Neural cell (in vitro differentiated cells): ENCODE results near the gene TBC1D24. TPM values are rescaled to one million over a fixed set of nuclear protein-coding genes. Genes with fewer than 3 reads are reported as not detected.
"Not testable (repeated sequence)": the region's sequence is repeated elsewhere in the genome, so short reads cannot be mapped to it uniquely, and the experiment has no call there.

Experiments
- H2AFZ ChIP-seq: fragments of 200-600, 300-800 bp; sonication (generic), shearing (Covaris generic); 2 replicates; pipeline ENCODE4 v1.6.0; 2014; ENCODE audit warnings: low read depth, mild to moderate bottlenecking, antibody characterized with exemption, low read length, moderate library complexity
- H3F3A ChIP-seq: fragments of 200-600 bp; shearing (Covaris generic); 2 replicates; pipeline ENCODE4 v1.6.1; 2016; ENCODE audit warnings: mild to moderate bottlenecking, moderate library complexity, mixed read lengths, antibody characterized with exemption, low read length; ENCODE audit not compliant: insufficient read depth, poor library complexity, severe bottlenecking
- H3K27ac ChIP-seq: fragments of 200-600, 300-800 bp; sonication (generic), shearing (Covaris generic); 2 replicates; pipeline ENCODE4 v1.5.1; 2014; ENCODE audit warnings: mild to moderate bottlenecking, low read length, moderate library complexity
- H3K27me3 ChIP-seq: fragments of 300-800, 200-600 bp; sonication (generic), shearing (Covaris generic); 2 replicates; pipeline ENCODE4 v1.6.0; 2014; ENCODE audit warnings: mild to moderate bottlenecking, low read depth, low read length, moderate library complexity; ENCODE audit not compliant: insufficient read depth
- H3K36me3 ChIP-seq: fragments of 300-800, 200-600 bp; sonication (generic), shearing (Covaris generic); 2 replicates; pipeline ENCODE4 v1.5.1; 2014; ENCODE audit warnings: mild to moderate bottlenecking, antibody characterized with exemption, low read length, moderate library complexity; ENCODE audit not compliant: insufficient read depth
- H3K4me2 ChIP-seq: fragments of 300-800, 200-600 bp; sonication (generic), shearing (Covaris generic); 2 replicates; pipeline ENCODE4 v1.6.0; 2014; ENCODE audit warnings: mild to moderate bottlenecking, low read length
- H3K4me3 ChIP-seq: fragments of 300-800, 200-600 bp; sonication (generic), shearing (Covaris generic); 2 replicates; pipeline ENCODE4 v1.5.1; 2014; ENCODE audit warnings: mild to moderate bottlenecking, low read length, moderate library complexity
- H3K79me2 ChIP-seq: fragments of 200-600 bp; shearing (Covaris generic); replicated peaks from 2 replicates; pipeline ENCODE4 v1.6.0; 2014; ENCODE audit warnings: mild to moderate bottlenecking, low read length, moderate library complexity; ENCODE audit not compliant: insufficient read depth
- H3K9ac ChIP-seq: fragments of 300-800, 200-600 bp; sonication (generic), shearing (Covaris generic); 2 replicates; pipeline ENCODE4 v1.6.1; 2016; ENCODE audit warnings: mild to moderate bottlenecking, low read length, mixed read lengths
- H3K9me2 ChIP-seq: fragments of 200-600 bp; shearing (Covaris generic); 2 replicates; pipeline ENCODE4 v1.6.1; 2016; ENCODE audit warnings: mild to moderate bottlenecking, low read length, mixed read lengths; ENCODE audit not compliant: insufficient read depth
- H3K9me3 ChIP-seq: fragments of 200-600, 300-800 bp; sonication (generic), shearing (Covaris generic); 2 replicates; pipeline ENCODE4 v1.6.1; 2016; ENCODE audit warnings: mild to moderate bottlenecking, mixed run types, low read length, moderate library complexity, mixed read lengths
- H4K20me1 ChIP-seq: fragments of 200-600 bp; shearing (Covaris generic); 2 replicates; pipeline ENCODE4 v1.6.1; 2016; ENCODE audit warnings: mild to moderate bottlenecking, mixed run types; ENCODE audit not compliant: insufficient read depth
- EP300 ChIP-seq: fragments of 450-650 bp; conservative IDR thresholded peaks from 2 replicates; pipeline ENCODE4 v1.6.1; 2014; ENCODE audit warnings: antibody characterized with exemption, mild to moderate bottlenecking, moderate library complexity; ENCODE audit not compliant: poor library complexity, severe bottlenecking
- EZH2 ChIP-seq: fragments of 200-600, 300-800 bp; shearing (Covaris generic), sonication (generic); IDR thresholded peaks from 2 replicates; pipeline ENCODE4 v1.6.1; 2014; ENCODE audit warnings: antibody characterized with exemption, low read length, borderline replicate concordance, mild to moderate bottlenecking; ENCODE audit not compliant: insufficient read depth, poor library complexity, severe bottlenecking
- MXI1 ChIP-seq: fragments of 450-650 bp; conservative IDR thresholded peaks from 2 replicates; pipeline ENCODE4 v1.6.1; 2014; ENCODE audit warnings: antibody characterized with exemption, mild to moderate bottlenecking; ENCODE audit not compliant: poor library complexity, severe bottlenecking
- POLR2AphosphoS5 ChIP-seq: IDR thresholded peaks from 2 replicates; pipeline ENCODE4 v1.6.1; 2012
- RAD21 ChIP-seq: fragments of 450-650 bp; conservative IDR thresholded peaks from 2 replicates; pipeline ENCODE4 v1.6.1; 2014; ENCODE audit warnings: antibody characterized with exemption, mild to moderate bottlenecking, moderate library complexity
- SMC3 ChIP-seq: fragments of 450-650 bp; conservative IDR thresholded peaks from 2 replicates; pipeline ENCODE4 v1.6.1; 2014; ENCODE audit warnings: antibody characterized with exemption, mild to moderate bottlenecking, moderate library complexity; ENCODE audit not compliant: poor library complexity
- TAF1 ChIP-seq: IDR thresholded peaks from 2 replicates; pipeline ENCODE4 v1.6.1; 2012; ENCODE audit warnings: low read depth
- polyA plus RNA-seq: library from polyadenylated mRNA; depleted of rRNA; stranded (reverse); fragments of >200 nt; gene quantifications from 2 replicates; pipeline ENCODE4 v1.2.3, GENCODE V29; 2014
- TF ChIP-seq, protein P1 (sequence below): IDR thresholded peaks from 2 replicates; pipeline ENCODE4 v1.6.1; 2012; ENCODE audit warnings: borderline replicate concordance
- TF ChIP-seq, protein P2 (sequence below): fragments of 450-650 bp; IDR thresholded peaks from 2 replicates; pipeline ENCODE4 v1.5.1; 2014; ENCODE audit warnings: antibody characterized with exemption, mild to moderate bottlenecking, moderate library complexity; ENCODE audit not compliant: poor library complexity, severe bottlenecking

Gene TBC1D24
- polyA plus RNA-seq, 1 donor from 2014 or later: 27.1 TPM

DNA sequence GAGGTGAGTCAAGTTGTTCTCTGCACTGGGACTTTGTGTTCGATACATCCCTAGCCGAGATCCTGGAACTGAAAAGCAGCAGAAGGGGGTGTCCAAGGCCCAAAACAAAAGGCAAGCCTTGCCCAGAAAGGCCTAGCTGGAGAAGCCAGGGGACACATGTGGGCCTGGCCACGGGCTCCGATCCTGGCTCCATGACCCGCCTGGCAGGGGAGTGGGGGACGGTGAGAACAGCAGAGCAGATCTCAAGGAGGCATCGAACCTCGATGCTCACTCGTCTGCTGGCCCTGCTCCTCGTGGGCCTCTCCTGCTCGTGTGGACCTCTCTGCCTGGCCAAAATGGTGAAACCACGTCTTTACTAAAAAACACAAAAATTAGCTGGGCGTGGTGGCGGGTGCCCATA lies 36.8 kb upstream of the TBC1D24 start:
- H2AFZ ChIP-seq: no peak overlapping the region
- no peaks in the 10 kb centered on the region for H3K36me3 ChIP-seq
- no peaks in the 10 kb centered on the region for H3K27me3 ChIP-seq
- no peaks in the 10 kb centered on the region for H3K9me3 ChIP-seq
- H3K9me2 ChIP-seq: no peaks in the 10 kb centered on the region
- no peak overlapping the region for H3K4me2 ChIP-seq
- no peaks in the 10 kb centered on the region for H4K20me1 ChIP-seq
- no peaks in the 10 kb centered on the region for H3K79me2 ChIP-seq
- H3K9ac ChIP-seq: no peak overlapping the region
- no peaks in the 10 kb centered on the region for H3F3A ChIP-seq
- no peak overlapping the region for H3K4me3 ChIP-seq
- no peak for TF ChIP-seq SMC3
- no peak for TF ChIP-seq MXI1
- TF ChIP-seq, protein P1, sequence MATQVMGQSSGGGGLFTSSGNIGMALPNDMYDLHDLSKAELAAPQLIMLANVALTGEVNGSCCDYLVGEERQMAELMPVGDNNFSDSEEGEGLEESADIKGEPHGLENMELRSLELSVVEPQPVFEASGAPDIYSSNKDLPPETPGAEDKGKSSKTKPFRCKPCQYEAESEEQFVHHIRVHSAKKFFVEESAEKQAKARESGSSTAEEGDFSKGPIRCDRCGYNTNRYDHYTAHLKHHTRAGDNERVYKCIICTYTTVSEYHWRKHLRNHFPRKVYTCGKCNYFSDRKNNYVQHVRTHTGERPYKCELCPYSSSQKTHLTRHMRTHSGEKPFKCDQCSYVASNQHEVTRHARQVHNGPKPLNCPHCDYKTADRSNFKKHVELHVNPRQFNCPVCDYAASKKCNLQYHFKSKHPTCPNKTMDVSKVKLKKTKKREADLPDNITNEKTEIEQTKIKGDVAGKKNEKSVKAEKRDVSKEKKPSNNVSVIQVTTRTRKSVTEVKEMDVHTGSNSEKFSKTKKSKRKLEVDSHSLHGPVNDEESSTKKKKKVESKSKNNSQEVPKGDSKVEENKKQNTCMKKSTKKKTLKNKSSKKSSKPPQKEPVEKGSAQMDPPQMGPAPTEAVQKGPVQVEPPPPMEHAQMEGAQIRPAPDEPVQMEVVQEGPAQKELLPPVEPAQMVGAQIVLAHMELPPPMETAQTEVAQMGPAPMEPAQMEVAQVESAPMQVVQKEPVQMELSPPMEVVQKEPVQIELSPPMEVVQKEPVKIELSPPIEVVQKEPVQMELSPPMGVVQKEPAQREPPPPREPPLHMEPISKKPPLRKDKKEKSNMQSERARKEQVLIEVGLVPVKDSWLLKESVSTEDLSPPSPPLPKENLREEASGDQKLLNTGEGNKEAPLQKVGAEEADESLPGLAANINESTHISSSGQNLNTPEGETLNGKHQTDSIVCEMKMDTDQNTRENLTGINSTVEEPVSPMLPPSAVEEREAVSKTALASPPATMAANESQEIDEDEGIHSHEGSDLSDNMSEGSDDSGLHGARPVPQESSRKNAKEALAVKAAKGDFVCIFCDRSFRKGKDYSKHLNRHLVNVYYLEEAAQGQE: no peak
- no peak for TF ChIP-seq EP300
- no peak for TF ChIP-seq TAF1
- no peak for TF ChIP-seq RAD21
- no peak overlapping the region for H3K27ac ChIP-seq

DNA sequence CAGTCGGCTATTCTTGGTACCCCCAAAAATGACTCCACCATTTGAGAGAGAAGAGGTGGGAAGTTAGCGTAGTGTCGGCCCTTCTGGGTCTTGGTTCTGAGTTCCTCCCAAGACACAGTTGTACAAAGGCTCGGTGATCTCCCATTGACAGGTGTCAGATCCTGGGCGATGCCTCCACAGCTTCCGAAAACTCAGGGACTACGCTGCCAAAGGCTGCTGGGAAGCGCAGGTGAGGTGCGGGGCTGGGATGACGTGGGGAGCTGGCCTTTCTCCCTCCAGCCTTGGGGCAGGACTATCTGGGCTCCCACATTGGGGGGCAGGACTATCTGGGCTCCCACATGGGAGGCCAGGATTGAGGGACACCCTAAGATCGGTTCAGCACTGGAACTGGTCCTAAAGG lies 35.3 kb upstream of the TBC1D24 start:
- H3K27me3 ChIP-seq: no peaks in the 10 kb centered on the region
- H3K4me2 ChIP-seq: no peak overlapping the region
- H3K27ac ChIP-seq: no peak overlapping the region
- no peaks in the 10 kb centered on the region for H3K79me2 ChIP-seq
- H3F3A ChIP-seq: no peaks in the 10 kb centered on the region
- no peaks in the 10 kb centered on the region for H3K9me2 ChIP-seq
- no peak overlapping the region for H2AFZ ChIP-seq
- TF ChIP-seq MXI1 (no peak), SMC3 (no peak), EP300 (no peak), EZH2 (no peak), TAF1 (no peak), RAD21 (no peak), POLR2AphosphoS5 (no peak)
- TF ChIP-seq, protein P2, sequence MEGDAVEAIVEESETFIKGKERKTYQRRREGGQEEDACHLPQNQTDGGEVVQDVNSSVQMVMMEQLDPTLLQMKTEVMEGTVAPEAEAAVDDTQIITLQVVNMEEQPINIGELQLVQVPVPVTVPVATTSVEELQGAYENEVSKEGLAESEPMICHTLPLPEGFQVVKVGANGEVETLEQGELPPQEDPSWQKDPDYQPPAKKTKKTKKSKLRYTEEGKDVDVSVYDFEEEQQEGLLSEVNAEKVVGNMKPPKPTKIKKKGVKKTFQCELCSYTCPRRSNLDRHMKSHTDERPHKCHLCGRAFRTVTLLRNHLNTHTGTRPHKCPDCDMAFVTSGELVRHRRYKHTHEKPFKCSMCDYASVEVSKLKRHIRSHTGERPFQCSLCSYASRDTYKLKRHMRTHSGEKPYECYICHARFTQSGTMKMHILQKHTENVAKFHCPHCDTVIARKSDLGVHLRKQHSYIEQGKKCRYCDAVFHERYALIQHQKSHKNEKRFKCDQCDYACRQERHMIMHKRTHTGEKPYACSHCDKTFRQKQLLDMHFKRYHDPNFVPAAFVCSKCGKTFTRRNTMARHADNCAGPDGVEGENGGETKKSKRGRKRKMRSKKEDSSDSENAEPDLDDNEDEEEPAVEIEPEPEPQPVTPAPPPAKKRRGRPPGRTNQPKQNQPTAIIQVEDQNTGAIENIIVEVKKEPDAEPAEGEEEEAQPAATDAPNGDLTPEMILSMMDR: no peak
- TF ChIP-seq, protein P1: no peak
- H3K9ac ChIP-seq: no peak overlapping the region
- no peaks in the 10 kb centered on the region for H3K36me3 ChIP-seq
- H4K20me1 ChIP-seq: no peaks in the 10 kb centered on the region
- H3K4me3 ChIP-seq: no peak overlapping the region
- H3K9me3 ChIP-seq: no peaks in the 10 kb centered on the region

DNA sequence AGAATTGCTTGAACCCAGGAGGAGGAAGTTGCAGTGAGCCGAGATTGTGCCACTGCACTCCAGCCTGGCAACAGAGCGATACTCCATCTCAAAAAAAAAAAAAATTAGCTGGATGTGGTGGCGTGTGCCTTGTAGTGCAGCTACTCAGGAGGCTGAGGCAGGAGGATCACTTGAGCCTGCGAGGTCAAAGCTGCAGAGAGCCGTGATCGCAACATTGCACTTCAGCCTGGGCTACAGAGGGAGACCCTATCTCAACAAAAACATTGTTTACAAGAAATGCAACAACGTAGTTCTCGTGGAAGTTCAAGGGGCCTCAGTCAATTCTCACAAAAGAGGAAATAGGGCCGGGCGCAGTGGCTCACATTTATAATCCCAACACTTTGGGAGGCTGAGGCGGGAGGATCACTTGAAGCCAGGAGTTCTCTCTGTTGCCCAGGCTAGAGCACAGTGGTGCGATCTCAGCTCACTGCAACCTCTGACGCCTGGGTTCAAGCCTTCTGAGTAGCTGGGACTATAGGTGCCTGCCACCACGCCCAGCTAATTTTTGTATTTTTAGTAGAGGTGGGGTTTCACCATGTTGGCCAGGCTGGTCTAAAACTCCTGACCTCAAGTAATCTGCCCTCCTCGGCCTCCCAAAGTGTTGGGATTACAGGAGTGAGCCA lies 33.7 kb upstream of the TBC1D24 start:
- H4K20me1 ChIP-seq, H3K36me3 ChIP-seq, H3K79me2 ChIP-seq, H3K4me2 ChIP-seq, H3K9me2 ChIP-seq, H3F3A ChIP-seq, H3K4me3 ChIP-seq, H3K9ac ChIP-seq, H3K27ac ChIP-seq, H3K9me3 ChIP-seq, H3K27me3 ChIP-seq, H2AFZ ChIP-seq: not testable (repeated sequence)
